Choroid plexus epithelial cell (primary cell): ENCODE measurements around the gene CHCHD6.
A peak's percentile ranks its signal among the peaks of the same experiment; 100 is the strongest.

Source experiments
- DNase-seq: peaks from one replicate; pipeline ENCODE4 v3.0.0-alpha.2; 2010; ENCODE audit warnings: low read depth
- H3K4me3 ChIP-seq: 2 replicates; pipeline ENCODE4 v1.5.1; 2011; ENCODE audit warnings: low read depth, mild to moderate bottlenecking, control low read depth, low read length, moderate library complexity
- CTCF ChIP-seq: conservative IDR thresholded peaks from 2 replicates; pipeline ENCODE4 v1.5.1; 2011; ENCODE audit warnings: low read depth, mild to moderate bottlenecking, control low read depth, inconsistent platforms, low read length, moderate library complexity

Gene CHCHD6

GRCh38 chr3:126850370-126851085, 146.5 kb downstream of the CHCHD6 start:
- H3K4me3 ChIP-seq: no peak overlapping the region
- no peak for TF ChIP-seq CTCF
- DNase-seq: peak; percentile 75

- H3K4me3 ChIP-seq: no peak overlapping the region
- no peak for TF ChIP-seq CTCF
- no peak for DNase-seq
Measured at GRCh38 chr3:126851382-126851781, 147.3 kb downstream of the CHCHD6 start.

- DNase-seq: no peak
- no peak overlapping the region for H3K4me3 ChIP-seq
- no peak for TF ChIP-seq CTCF
Measured at GRCh38 chr3:126851934-126852333, 147.9 kb downstream of the CHCHD6 start.

- no peak for TF ChIP-seq CTCF
- H3K4me3 ChIP-seq: no peak overlapping the region
- no peak for DNase-seq
Measured at GRCh38 chr3:126852511-126852910, 148.5 kb downstream of the CHCHD6 start.

GRCh38 chr3:126854666-126855065, 150.6 kb downstream of the CHCHD6 start:
- no peak for TF ChIP-seq CTCF
- no peak for DNase-seq
- no peak overlapping the region for H3K4me3 ChIP-seq

GRCh38 chr3:126855374-126855773, 151.3 kb downstream of the CHCHD6 start:
- no peak for TF ChIP-seq CTCF
- DNase-seq: no peak
- H3K4me3 ChIP-seq: no peak overlapping the region

- DNase-seq: no peak
- TF ChIP-seq CTCF: no peak
- H3K4me3 ChIP-seq: no peak overlapping the region
Measured at GRCh38 chr3:126857928-126858327, 153.9 kb downstream of the CHCHD6 start.
